HuH-7 (cell line): Measurements from ENCODE around the gene IPO9.

ENCODE experiments used
- DNase-seq: peaks from one replicate; pipeline ENCODE4 v3.0.0; 2011; ENCODE audit warnings: low spot score

IPO9 gene

DNA sequence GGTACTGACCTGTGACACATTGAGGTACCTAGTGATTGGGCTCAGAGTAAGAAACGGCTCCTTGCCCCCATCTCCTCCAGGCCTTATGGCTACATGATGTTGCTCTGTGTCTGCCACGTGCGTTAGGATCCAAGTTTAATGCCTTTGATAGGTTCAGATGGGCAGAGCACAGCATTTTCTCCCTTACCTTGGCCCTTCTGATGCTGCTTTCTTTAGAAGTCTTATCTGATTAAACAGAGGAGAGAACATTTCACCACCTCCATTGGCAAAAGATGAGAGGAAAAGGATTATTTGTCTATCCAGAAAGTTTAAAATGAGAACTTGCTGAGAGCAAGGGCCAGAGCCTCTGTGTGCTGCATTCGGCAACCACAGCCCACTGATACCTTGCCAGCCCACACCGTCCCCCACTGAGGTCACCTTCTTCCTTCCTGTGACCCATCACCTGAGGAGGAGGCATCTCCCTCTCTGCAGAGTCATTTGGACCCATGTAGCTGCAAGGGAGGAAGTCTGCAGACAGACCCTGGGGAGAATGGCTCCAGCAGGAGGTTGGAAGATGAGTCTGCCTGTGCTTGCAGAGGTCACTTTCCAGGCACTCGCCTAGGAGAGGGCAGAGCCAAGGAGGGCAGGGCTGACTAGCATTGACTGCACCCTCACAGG is 76.4 kb downstream of the IPO9 start:
- DNase-seq: no peak

DNA sequence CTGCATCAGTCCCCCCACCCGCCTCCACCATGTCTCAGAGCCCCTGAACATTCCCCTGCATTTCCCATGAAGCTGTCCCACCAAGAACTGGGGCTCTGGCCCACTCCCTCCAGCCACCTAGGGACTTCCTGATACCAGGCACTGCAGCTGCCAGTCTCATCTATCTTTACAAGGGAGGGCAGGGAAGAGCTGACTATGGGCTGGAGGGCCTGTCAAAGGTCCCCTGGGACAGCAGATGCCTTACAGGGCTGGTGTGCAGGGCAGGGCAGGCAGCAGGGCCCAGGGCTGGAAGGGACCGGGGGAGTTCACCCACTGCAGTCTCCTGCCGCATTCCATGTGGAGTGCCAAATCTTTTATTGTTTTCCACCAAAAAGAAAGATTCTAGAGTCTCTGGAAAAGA is 77.4 kb downstream of the IPO9 start:
- DNase-seq: no peak

- no peak for DNase-seq
These were observed 78.7 kb downstream of the IPO9 start for GRCh38 chr1:201907621-201908020.

DNA sequence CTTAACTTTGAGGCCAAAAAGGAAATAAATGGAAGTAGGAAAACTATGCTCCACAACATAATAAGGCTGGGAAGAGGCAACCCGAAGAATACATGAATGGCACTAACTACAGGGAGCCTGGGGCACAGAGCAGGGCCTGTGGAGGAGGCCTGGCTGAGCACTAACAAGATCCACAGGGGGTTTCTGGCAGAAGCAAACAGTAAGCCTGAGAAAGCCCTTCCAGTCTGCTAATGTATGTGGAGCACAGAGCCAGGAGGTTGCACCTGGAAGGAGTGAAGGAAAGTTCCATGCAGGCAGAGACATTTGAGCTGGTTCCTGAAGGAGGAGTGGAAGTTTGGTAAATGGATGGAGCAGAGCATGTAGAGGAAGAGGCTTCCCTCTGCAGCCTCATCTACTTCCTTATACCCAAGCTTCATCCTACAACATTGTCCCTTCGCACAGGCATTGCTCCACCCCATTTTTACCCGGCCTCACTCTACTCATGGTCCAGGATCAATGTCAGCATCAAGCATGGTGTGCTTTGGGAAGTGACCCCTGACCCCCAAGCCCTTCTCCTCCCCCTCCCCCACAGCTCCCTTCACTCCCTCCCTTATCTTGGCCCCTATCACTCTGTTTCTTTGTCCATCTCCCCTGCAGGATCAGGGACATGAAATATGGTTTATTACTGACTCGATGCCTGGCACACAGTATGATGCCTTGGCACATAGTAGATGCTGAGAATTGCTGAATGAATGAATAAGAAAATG is 83.0 kb downstream of the IPO9 start:
- no peak for DNase-seq

DNA sequence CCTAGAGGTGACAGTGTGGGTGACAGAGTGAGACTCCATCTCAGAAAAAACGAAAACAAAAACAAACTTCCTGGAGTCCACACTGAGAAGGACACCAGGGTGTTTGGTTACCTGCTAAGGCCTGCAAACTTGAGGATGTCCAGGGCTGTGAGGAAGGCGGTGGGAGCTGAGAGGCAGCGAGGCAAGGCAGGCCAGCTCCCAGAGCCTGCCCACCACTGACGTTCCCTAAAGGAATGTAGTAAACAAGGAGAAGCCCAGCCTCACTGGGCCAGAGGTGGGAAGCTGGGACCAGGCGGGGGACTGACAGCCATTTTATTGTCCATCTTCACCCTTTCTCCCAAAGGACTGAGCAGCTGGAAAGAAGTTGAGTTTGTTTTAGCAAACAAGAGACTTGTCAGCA is 83.9 kb downstream of the IPO9 start:
- no peak for DNase-seq

DNA sequence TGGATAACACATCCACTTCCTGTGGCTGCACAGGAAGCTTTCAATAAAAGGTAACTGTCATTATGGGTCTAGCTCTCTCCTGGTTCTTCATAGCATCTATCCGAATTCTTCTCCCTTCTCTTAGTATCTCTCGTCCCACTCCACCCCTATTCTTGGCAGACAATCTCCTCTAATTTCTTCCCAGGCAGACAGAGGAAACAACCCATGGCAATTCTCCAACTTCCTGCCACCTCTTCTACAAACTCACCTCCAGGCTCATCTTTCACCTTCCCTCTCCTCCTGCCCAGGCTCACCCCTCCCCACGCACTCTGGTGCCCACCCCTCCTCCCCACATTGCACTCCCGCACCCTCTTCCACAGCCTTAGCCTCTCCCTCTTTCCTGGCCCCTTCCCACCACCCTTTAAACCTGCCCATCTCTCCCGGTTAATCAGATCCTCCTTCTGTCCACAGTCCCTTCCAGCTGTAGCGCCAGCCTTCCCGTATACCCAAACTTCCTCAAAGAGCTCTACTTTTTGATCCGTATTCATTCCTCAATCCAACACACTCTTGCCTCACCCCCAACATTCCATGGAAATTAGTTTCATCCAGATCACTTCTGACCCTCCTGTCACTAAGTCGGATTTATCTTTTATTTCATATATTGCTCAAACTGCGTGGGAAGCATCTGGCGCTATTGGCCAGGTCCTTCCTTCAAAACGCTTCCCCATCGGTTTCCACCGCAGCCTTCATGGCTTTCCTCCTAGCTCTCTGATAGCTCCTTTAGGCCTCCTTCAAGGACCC is 85.7 kb downstream of the IPO9 start:
- DNase-seq: no peak

DNA sequence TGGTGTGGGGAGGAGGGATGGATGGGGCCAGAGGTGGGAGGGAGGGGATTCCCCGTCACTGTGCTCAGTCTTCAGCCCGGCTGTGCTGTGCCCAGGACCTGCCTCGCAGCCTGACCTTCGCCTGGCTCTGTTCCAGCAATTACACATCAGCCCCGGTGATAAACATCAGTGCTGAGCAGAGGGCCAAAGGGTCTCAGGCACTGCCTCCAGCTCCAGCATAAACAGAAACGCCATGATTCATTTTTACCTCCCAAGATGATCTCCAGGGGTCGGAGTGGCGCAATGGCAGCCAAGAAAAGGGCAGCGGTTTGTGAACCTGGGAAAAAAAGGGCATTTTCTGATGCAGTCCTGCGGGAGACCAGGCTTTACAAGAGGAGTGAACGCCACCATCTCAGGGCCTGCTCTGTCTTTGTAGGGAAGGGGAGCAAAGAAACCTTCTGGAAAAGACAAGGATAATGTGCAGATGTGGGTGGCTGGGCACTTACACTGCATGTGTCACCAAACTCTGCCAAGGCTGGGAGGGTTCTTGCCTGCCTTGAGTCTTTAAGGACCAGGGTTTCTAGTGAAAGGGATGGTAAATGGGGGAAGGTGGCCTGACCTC is 87.8 kb downstream of the IPO9 start:
- DNase-seq: peak; percentile 63

DNA sequence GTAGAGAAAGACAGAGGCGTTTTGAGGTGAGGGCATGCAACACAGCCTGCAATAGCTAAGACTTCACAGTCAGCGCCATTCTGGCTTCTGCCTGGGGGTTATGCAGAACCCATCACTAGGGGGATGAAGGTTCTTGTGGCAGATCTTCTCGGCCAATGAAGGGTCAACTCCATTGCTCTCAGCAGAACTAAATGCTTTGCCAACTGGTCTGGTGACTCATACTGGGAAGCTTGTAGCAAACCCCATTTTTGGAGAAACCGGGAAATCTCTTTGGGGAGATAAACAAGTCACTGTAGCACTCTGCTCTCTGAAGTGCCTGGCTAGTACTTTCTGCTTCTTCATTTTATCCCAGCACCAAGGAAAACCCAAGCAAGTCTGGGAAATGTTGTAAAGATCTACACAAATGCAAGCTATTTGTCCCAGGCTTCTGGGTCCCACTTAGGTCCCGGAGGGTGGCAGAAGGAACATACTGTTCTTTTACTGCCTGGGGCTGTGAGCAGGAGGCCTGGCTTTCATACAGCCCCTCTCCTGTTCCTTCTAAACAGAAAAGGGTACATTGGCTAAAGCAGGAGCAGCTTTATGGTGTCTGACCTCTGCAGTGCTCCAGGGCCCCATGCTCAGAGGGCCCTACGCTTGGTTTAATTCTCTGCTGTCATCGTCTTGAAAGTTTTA is 88.5 kb downstream of the IPO9 start:
- DNase-seq: no peak

DNA sequence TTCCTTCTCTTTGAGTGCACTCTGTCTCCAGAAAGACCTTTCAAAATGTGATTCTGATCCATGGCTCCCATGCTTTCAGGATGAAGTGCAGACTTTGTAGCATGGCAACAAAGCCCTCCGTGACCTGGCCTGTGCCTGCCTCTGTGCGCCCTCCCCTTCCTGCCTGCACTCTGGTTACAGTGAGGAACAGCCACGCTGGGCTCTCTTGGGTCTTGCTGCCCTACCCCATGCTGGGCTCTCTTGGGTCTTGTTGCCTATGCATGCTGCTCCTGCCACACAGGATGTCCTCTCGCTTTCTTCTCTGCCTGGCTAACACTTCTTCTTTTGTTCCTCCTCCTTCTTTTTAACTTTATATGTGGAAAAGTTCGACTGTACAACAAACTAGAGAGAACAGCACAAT is 89.4 kb downstream of the IPO9 start:
- DNase-seq: no peak

DNA sequence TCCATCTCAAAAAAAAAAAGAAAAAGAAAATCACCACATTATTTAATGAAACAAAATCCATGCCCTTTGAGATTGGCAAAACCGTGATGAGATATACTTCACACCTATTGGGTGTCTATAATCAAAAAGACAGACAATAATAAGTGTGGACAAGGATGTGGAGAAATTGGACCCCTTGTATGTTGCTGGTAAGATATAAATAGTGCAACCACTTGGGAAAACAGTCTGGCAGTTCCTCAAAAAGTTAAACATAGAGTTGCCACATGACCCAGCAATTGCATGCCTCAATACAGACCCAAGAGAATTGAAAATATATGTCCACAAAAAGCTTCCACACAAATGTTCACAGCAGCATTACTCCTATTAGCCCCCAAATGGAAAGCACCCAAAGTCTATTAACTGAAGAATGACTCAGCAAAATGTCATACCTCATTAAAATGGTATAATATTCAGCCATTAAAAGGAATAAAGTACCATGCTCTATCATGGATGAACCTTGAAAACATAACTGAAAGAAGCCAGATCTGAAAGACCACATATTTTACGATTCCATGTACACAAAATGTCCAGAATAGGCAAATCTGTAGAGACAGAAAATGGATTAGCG is 93.1 kb downstream of the IPO9 start:
- no peak for DNase-seq

GRCh38 chr1:201925301-201925567 is 96.3 kb downstream of the IPO9 start:
- DNase-seq: no peak

DNA sequence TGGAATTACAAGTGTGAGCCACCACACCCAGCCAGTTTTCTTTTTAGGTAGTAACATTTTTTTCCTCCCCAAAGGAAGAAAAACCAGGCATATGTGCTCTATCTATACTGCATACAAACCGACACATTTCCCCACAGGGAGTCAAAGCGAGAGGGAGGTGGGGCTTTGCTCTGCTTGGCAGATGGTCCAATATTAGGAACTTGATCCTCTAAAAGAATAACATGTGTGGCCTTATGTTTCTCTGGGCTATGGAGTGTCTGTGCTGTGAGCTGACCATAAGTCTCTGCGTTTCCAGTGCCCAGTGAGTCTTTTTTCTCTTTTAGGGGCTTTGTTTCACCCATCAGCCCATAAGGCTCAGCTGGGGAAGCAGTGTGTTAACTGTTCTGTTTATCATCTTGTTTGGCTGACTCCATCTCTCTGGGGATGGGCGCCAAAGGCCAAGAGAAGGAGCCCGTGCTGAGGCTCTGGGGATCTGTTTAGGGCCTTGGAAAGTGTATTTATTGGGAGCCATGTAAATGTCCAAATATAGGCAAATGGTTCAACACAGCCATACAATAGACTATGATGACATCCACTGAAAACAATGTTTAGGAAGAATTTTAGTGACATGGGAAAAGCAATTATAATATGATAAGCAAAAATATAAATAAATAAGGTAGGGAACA is 97.2 kb downstream of the IPO9 start:
- no peak for DNase-seq

- no peak for DNase-seq
These were observed 99.3 kb downstream of the IPO9 start for GRCh38 chr1:201928266-201928665.

- no peak for DNase-seq
These were observed 101.2 kb downstream of the IPO9 start for GRCh38 chr1:201930137-201930536.

DNA sequence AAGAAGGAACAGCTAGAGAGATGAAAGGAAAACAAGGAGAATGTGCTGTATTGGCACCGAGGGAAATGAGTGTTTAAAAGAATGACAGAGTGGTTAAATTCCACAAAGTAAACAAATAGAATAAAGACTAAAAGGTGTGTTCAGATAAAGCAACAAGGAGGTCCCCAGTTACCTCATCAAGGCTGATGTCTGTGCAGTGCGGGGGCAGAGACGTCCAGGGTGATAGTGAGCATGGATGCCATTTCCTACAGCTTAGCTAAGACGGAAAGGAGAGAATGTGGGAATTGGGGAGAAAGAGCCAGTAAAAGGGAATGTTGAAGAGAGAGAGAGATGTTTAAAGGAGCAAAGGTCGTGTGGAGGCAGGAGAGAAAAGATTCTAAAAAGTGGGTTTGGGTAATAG is 101.8 kb downstream of the IPO9 start:
- DNase-seq: no peak
